Activated T-cell treated with anti-CD3 and anti-CD28 coated beads for 4 hours (primary cell): Measurements from ENCODE around the gene VSTM2L.
"Not testable (repeated sequence)": the region's sequence is repeated elsewhere in the genome, so short reads cannot be mapped to it uniquely, and the experiment has no call there.

Experiments
- DNase-seq: peaks from one replicate; pipeline ENCODE4 v3.0.0-alpha.2; 2020

VSTM2L gene

DNA sequence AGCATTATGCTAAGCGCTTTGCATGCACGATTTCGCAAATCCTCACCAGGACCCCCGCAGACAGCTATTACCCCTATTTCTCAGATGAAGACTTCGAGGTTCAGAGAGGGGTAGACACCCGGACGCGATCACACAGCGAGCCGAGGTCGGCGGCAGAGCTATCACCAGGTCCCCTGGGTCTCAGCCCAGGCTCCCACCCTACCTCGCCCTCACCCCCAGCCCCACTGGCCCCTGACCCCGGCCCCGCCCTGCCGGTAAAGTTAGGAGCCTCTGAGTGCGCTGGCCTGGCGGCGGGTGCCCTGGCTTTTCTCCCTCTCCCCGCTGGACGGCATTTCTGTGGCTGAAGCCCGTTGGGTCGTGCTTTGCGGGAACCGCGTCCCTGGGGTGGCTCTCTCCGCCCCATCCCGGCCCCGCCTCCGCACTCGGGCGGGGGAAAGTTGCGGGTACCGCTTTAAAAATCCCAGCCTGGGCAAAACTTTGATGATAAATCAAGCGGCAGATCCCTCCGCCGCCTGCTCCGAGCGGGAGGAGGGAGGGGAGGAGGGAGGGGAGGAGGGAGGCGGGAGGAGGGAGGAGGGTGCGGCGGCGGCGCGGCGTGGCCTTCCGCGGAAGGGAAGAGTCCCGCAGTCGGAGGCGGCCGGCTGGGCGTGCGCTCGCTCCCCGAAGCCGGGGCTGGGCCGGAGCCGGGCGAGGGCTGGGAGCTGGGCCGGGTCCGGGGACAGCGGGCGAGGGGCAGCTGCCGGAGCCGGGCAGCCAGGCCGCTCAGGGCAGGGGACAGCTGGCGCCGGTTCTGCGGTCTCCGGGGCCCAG lies at the start of gene VSTM2L:
TSS of gene VSTM2L (plus strand) at position 624 of the 810 bp plus-strand sequence. CDS start 224 bp downstream, outside the sequence.
- no peak for DNase-seq

- no peak for DNase-seq
Observed at GRCh38 chr20:37853823-37854375, 49.0 kb upstream of the VSTM2L start.

- DNase-seq = not testable (repeated sequence)
Observed at GRCh38 chr20:37856034-37856433, 46.9 kb upstream of the VSTM2L start.

GRCh38 chr20:37856932-37857660 lies 45.8 kb upstream of the VSTM2L start:
- DNase-seq = no peak

DNA sequence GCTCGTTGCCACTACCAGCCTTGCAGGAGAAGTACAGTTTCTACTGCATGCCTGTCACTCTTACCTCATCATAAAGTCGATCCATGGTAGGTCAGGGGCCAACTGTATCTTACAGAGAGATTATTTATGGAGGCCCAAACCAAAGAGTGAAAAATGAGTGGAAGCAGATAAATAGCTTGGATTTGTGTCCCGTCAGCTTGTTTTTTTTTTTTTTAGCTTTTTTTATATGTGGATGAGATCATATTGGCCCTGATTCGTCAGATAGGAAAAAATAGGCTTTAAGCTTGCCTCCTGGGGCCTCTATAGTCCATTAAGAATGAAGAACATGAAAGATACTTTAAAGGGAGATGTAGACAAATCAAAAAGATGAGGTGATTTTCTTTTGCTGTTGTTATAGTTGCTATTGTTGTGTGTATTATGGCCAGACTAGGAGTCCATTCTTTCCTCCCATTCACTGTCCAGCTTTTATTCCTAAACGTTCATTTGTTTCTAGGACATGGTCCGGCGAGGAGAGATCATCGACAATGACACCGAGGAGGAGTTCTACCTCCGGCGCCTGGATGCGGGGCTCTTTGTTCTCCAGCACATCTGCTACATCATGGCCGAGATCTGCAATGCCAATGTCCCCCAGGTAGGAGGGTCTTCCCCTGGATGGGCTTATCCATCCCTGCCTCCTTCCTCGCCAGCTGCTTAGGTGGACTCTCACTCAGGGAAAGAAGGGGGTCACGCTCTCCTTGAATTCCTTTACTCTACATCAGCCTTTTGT lies 43.3 kb upstream of the VSTM2L start:
- no peak for DNase-seq

DNA sequence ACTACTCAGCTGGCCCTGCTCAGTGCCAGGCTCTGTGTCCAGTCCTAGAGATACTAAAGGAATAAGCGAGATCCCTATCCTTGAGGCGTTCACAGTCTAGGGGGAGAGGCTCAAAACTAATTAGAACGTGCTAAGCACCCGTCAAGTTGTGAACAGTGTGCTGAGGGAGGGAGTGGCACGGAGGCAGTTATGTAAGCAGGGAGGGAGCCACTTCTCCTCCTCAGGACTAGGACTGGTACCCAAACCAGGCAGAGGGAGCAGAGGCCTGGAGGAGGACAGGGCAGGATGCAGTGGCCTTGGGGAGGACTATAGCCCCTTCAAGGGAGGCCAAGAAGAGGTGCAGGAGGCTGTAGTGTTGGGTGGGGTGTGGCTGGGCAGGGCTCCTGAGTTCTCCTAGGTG lies 39.6 kb upstream of the VSTM2L start:
- no peak for DNase-seq

DNA sequence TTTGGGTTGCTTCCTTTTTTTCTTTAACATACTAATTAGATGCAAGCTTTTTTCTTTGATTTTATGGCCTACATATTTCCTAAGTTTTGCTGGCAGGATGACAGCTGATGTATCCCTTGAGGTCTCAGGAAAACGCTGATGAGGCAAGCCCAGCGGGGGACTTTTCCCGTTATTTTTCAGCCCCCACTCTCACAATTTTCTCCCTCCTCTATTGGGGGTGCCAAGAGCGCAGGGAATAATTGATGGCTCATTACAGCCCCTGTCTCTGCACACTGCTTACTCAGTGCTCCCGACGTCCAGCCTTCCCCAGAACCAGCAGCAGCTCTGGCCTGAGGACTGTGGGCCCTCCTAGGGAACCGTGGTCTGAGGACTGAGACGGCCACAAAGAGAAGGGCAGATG lies 38.6 kb upstream of the VSTM2L start:
- no peak for DNase-seq

GRCh38 chr20:37866051-37866450 lies 36.9 kb upstream of the VSTM2L start:
- no peak for DNase-seq

GRCh38 chr20:37867289-37868195 lies 35.4 kb upstream of the VSTM2L start:
- DNase-seq = no peak

- no peak for DNase-seq
Observed at GRCh38 chr20:37868851-37869333, 34.0 kb upstream of the VSTM2L start.

GRCh38 chr20:37869334-37869861 lies 33.5 kb upstream of the VSTM2L start:
- DNase-seq = no peak

DNA sequence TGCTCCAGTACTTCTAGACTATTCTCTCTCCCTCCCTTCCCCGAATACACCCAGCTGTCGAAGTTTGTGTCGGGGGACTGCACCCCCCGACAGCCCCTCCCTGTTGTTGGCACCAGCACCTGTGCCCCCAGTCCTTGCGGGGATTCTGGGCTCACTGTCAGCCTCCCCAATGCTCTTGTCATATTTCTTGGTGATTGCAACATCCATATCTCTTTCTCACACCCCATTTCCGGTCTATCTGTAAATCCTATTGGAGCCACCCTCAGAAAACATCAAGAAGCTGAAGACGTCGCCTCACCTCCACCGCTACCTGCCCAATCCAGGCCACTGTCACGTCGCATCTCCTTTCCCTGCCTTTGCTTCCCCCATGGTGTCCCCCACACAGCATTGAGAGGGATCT lies 32.6 kb upstream of the VSTM2L start:
- no peak for DNase-seq

DNA sequence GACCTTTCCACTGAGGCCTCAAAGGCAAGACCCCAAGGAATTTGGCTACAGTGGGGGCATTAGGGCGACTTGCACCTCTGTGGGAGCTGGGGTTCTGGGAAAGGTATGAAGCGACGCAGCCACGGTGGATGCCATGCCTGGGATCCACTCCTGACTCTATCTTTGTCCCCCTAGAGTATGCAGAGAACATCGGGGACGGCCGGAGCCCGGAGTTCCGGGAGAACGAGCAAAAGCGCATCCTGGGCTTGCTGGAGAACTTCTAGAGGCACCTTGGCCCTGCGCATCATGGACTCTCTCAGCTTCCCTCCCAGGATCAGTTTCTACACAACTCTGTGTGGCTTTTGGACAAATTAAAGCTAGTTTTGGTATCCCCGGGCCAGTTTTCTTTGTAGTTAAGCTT lies 31.2 kb upstream of the VSTM2L start:
- DNase-seq = no peak

DNA sequence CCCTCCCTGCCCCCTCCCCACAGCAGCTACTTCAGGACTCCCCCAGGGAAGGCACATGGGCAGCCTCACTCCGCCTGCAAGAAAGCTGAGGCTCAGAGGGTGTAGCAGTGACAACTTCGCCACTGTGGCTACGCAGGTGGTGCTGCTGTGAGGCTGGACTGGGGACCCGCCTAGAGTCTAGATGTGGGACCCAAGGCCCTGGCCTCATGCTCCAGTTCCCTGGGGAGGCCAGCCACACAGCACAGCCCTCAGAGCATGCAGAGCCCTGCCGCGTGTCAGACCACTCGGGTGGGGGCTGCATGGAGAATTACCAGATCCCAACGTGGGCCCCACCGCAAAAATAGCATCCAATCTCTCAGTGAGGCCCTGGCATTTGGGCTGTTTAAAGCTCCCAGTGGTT lies 30.8 kb upstream of the VSTM2L start:
- no peak for DNase-seq

DNA sequence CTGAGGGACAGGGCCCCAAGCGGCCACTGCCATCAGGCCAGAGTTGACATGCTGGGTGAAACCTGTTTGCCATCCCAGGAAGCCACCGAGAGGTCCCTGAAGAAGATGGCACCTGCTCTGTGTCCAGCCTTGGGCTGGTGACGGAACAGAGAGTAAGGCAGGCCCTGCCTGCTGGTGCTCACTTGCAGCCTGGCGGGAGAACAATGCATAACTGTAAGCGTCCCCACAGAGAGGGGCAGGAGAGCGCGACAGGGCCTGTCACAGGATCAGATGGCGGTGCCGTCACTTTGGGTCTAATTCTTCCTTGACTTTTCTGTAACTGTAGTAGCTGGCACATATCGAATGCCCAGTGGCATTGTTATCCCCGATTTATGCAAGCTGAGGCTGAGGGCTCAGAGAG lies 29.0 kb upstream of the VSTM2L start:
- no peak for DNase-seq

DNA sequence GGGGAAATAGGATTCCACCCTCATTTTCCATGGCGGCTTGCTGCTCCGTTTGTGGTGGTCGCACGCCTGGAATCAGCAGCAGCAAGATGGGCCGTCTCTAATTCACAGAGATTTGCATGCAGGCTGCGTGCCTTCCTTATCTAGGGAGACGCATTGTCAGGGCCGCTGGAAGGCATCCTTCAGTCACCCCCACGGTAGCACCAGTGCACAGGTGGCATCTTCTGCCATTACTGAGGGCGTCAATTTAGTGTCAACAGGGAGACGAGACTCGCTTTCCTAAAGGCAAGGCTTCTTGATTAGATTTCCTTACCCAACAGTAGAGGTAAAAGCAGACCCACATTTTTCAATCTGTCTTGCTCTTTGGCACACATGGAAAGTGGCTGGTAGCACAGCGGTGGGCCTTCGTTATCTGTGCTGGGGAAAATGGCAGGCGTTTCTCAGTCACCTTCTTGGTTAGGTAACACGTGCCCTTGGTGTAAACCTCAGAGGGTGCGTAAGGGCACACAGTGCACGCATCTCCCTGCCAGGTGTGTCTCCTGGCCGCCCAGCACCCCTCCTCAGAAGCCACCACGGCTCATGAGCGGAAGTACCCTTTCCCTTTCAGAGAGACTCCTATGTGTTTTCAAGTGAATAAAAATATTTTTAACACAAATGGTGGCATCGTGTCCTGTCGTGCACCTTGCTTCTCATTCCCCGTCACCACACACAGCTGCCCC lies 27.3 kb upstream of the VSTM2L start:
- no peak for DNase-seq

- no peak for DNase-seq
Observed at GRCh38 chr20:37876863-37877262, 26.1 kb upstream of the VSTM2L start.

- DNase-seq = no peak
Observed at GRCh38 chr20:37877832-37878772, 24.8 kb upstream of the VSTM2L start.

GRCh38 chr20:37878835-37879599 lies 23.9 kb upstream of the VSTM2L start:
- no peak for DNase-seq
